K562 (cell line): Measurements from ENCODE around the gene DGCR8. TPM values are rescaled to one million over a fixed set of nuclear protein-coding genes. Genes with fewer than 3 reads are reported as not detected.

Source experiments
- CREBBP ChIP-seq: IDR thresholded peaks from one replicate; pipeline ENCODE4 v1.6.1; 2012; ENCODE audit warnings: low read depth, mild to moderate bottlenecking, control low read depth, inconsistent platforms, low read length
- CSDE1 ChIP-seq, 2 experiments: fragments of 450-650 bp; IDR thresholded peaks; 2 replicates each; pipeline ENCODE4 v1.6.1; 2016; ENCODE audit warnings: mild to moderate bottlenecking in 1 of 2
- CXXC5 ChIP-seq: fragments of 250-450 bp; sonication (Bioruptor Pico); IDR thresholded peaks from 2 replicates; pipeline ENCODE4 v1.8.0; 2022; ENCODE audit warnings: inconsistent platforms, mild to moderate bottlenecking, moderate library complexity
- KDM2B ChIP-seq: fragments of 250-450 bp; sonication (Bioruptor Pico); IDR thresholded peaks from 2 replicates; pipeline ENCODE4 v1.8.0; 2021; ENCODE audit warnings: mild to moderate bottlenecking, moderate library complexity
- NFIC ChIP-seq: fragments of 450-650 bp; IDR thresholded peaks from 2 replicates; pipeline ENCODE4 v1.6.1; 2017; ENCODE audit warnings: mild to moderate bottlenecking, inconsistent platforms
- PCBP2 ChIP-seq: fragments of 200-400 bp; formaldehyde crosslinking; IDR thresholded peaks from 2 replicates; pipeline ENCODE4 v1.6.1; 2018; ENCODE audit warnings: low read length, low read depth, mild to moderate bottlenecking, moderate library complexity; ENCODE audit not compliant: poor library complexity, severe bottlenecking
- SPI1 ChIP-seq: IDR thresholded peaks from 2 replicates; pipeline ENCODE4 v1.6.1; 2011; ENCODE audit warnings: low read depth, low read length, control low read depth, borderline replicate concordance
- SREBF1 ChIP-seq: fragments of 150-350 bp; IDR thresholded peaks from 2 replicates; pipeline ENCODE4 v1.6.1; 2014; ENCODE audit warnings: antibody characterized with exemption, low read depth, low read length, borderline replicate concordance
- STAT5B ChIP-seq: fragments of 250-450 bp; sonication (Bioruptor Pico); IDR thresholded peaks from 2 replicates; pipeline ENCODE4 v1.8.0; 2021; ENCODE audit warnings: mild to moderate bottlenecking, inconsistent platforms
- TOE1 ChIP-seq, 2 experiments: fragments of 450-650 bp in 1 of 2; sonication (generic) in 1 of 2; formaldehyde crosslinking in 1 of 2; IDR thresholded peaks; 2 replicates each; pipeline versions ENCODE4 v1.7.1 to v1.8.0; 2016 to 2022; ENCODE audit warnings: borderline replicate concordance in 2 of 2, mild to moderate bottlenecking in 2 of 2, antibody characterized with exemption in 1 of 2, inconsistent platforms in 1 of 2, low read depth in 1 of 2, missing genetic modification reagents in 1 of 2, moderate library complexity in 1 of 2
- ZBTB7A ChIP-seq: IDR thresholded peaks from 2 replicates; pipeline ENCODE4 v1.6.1; 2011; ENCODE audit warnings: low read depth, mild to moderate bottlenecking, low read length, moderate library complexity, borderline replicate concordance; ENCODE audit not compliant: control insufficient read depth
- ZNF140 ChIP-seq: fragments of 250-450 bp; sonication (Bioruptor Pico); IDR thresholded peaks from 2 replicates; pipeline ENCODE4 v1.8.0; 2021; ENCODE audit warnings: moderate library complexity, mild to moderate bottlenecking, inconsistent platforms
- ZNF165 ChIP-seq: fragments of 250-450 bp; sonication (Bioruptor Pico); IDR thresholded peaks from 2 replicates; pipeline ENCODE4 v1.4.0; 2020; ENCODE audit warnings: borderline replicate concordance
- ZNF23 ChIP-seq: fragments of 250-450 bp; sonication (Bioruptor Pico); IDR thresholded peaks from 2 replicates; pipeline ENCODE4 v1.4.0; 2020; ENCODE audit warnings: mild to moderate bottlenecking
- ZNF766 ChIP-seq: fragments of 200-800 bp; sonication (Bioruptor generic); conservative IDR thresholded peaks from 2 replicates; pipeline ENCODE4 v1.6.1; 2016; ENCODE audit warnings: missing genetic modification characterization, missing compliant biosample characterization
- polyA plus RNA-seq, 8 experiments: library from polyadenylated mRNA; depleted of rRNA in 4 of 8; stranded (reverse) in 5 of 8; unstranded in 3 of 8; fragments of >200 nt; fragmentation: Nextera tagmentation in 2 of 8; fragmentation: Illumina TruSeq in 1 of 8; extraction: Ambion mirVana in 2 of 8; extraction: Trizol in 1 of 8; gene quantifications; 2 replicates each; pipeline versions ENCODE4 v1.2.1 to v1.2.3, GENCODE V29; 2011 to 2014; ENCODE audit warnings: inconsistent platforms in 1 of 8, missing spikeins in 1 of 8
- total RNA-seq, 7 experiments: library from RNA; depleted of rRNA in 6 of 7; stranded (reverse); fragments of >200 nt in 6 of 7; fragmentation: Illumina TruSeq in 2 of 7; extraction: Trizol in 2 of 7; gene quantifications; 2 replicates each; pipeline versions ENCODE4 v1.2.1 to v1.2.3, GENCODE V29; 2011 to 2021; ENCODE audit warnings: low replicate concordance in 1 of 7
- TF ChIP-seq, protein P1 (sequence below): fragments of 450-650 bp; formaldehyde crosslinking; IDR thresholded peaks from 2 replicates; pipeline ENCODE4 v1.4.0; 2022; ENCODE audit warnings: mild to moderate bottlenecking, moderate library complexity
- TF ChIP-seq, protein P2 (sequence below): fragments of 250-450 bp; sonication (Bioruptor Pico); IDR thresholded peaks from 2 replicates; pipeline ENCODE4 v1.4.0; 2020; ENCODE audit warnings: mild to moderate bottlenecking
- TF ChIP-seq, protein P3 (sequence below): fragments of 450-650 bp; IDR thresholded peaks from 2 replicates; pipeline ENCODE4 v1.6.1; 2018; ENCODE audit not compliant: partially characterized antibody
- TF ChIP-seq, protein P4 (sequence below): fragments of 250-450 bp; sonication (Bioruptor Pico); IDR thresholded peaks from 2 replicates; pipeline ENCODE4 v1.8.0; 2022; ENCODE audit warnings: moderate library complexity, mild to moderate bottlenecking, inconsistent platforms

DGCR8 gene
- total and polyA plus RNA-seq, 9 of the 15 experiments (the other 6 are each of a cell fraction or from before 2014, with no cell fraction given), result 5.9 to 144 (median 80.1) TPM

DNA sequence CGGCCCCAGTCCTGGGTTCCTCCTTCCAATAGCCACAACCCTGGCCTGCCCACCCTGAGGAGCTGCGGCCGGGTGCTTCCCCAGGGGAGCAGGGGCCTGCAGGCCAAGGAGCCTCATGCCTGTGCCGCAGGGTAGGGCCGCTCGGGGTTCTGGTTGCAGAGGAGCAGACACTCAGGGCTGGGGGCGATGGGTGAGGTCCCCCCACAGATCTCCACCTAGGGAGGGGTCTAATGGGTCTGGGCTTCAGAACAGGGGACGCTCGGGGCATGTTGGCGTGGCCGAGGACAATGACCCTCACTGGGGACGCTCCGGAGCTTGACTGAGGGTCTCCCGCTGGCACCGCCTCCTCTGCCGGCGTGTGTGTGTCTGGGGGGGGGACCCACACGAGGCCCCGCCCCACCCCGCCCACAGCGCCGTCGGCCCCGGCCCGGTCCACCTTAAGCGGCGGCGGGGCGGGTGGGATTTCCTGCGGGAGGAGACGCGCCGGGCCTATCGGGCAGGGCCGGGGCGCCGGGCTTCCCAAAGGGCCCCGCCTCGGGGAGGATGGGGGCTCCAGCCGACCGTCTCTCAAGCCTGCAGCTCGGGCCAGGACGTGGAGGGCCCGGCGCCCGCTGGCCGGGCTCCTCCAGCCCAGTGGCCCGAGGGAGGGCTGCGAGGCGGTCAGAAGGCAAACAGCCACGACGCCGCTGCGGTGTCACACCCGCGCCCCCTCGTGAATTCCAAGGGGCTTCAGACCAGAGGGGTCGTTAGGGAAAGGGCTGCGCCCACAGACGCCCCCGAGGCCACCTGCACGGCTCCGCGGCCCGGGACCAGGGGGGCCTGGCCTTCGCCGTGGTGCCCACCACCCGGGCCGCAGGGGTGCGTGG is 50.9 kb downstream of the DGCR8 start (continued):
- TF ChIP-seq ZBTB7A, result peak; percentile 79
- TF ChIP-seq, protein P1, sequence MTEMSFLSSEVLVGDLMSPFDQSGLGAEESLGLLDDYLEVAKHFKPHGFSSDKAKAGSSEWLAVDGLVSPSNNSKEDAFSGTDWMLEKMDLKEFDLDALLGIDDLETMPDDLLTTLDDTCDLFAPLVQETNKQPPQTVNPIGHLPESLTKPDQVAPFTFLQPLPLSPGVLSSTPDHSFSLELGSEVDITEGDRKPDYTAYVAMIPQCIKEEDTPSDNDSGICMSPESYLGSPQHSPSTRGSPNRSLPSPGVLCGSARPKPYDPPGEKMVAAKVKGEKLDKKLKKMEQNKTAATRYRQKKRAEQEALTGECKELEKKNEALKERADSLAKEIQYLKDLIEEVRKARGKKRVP, result 0 out of 2 replicates have a peak, but pooled peaks have one; percentile 49
- TF ChIP-seq TOE1 (IDR thresholded peaks at IDR 0.05; ENCODE audit: borderline replicate concordance), result peak; percentile 93
- no peak for TF ChIP-seq TOE1 (CRISPR knock-in tag; IDR thresholded peaks at IDR 0.05; ENCODE audit: borderline replicate concordance, low read depth)
- TF ChIP-seq CSDE1 (IDR thresholded peaks at IDR 0.05), result no peak
- no peak for TF ChIP-seq ZNF23 (CRISPR knock-in tag)
- no peak for TF ChIP-seq SPI1
- no peak for TF ChIP-seq CREBBP
- peak; percentile 97 for TF ChIP-seq KDM2B (CRISPR knock-in tag)
- TF ChIP-seq ZNF165 (CRISPR knock-in tag), result peak; percentile 72; the same call in 1 of the 2 replicates
- TF ChIP-seq SREBF1, result no peak
- no peak for TF ChIP-seq ZNF140 (CRISPR knock-in tag)
- no peak for TF ChIP-seq ZNF766 (CRISPR knock-in tag)
- TF ChIP-seq, protein P2, sequence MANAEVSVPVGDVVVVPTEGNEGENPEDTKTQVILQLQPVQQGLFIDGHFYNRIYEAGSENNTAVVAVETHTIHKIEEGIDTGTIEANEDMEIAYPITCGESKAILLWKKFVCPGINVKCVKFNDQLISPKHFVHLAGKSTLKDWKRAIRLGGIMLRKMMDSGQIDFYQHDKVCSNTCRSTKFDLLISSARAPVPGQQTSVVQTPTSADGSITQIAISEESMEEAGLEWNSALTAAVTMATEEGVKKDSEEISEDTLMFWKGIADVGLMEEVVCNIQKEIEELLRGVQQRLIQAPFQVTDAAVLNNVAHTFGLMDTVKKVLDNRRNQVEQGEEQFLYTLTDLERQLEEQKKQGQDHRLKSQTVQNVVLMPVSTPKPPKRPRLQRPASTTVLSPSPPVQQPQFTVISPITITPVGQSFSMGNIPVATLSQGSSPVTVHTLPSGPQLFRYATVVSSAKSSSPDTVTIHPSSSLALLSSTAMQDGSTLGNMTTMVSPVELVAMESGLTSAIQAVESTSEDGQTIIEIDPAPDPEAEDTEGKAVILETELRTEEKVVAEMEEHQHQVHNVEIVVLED (CRISPR knock-in tag), result peak; percentile 68
- TF ChIP-seq, protein P3, sequence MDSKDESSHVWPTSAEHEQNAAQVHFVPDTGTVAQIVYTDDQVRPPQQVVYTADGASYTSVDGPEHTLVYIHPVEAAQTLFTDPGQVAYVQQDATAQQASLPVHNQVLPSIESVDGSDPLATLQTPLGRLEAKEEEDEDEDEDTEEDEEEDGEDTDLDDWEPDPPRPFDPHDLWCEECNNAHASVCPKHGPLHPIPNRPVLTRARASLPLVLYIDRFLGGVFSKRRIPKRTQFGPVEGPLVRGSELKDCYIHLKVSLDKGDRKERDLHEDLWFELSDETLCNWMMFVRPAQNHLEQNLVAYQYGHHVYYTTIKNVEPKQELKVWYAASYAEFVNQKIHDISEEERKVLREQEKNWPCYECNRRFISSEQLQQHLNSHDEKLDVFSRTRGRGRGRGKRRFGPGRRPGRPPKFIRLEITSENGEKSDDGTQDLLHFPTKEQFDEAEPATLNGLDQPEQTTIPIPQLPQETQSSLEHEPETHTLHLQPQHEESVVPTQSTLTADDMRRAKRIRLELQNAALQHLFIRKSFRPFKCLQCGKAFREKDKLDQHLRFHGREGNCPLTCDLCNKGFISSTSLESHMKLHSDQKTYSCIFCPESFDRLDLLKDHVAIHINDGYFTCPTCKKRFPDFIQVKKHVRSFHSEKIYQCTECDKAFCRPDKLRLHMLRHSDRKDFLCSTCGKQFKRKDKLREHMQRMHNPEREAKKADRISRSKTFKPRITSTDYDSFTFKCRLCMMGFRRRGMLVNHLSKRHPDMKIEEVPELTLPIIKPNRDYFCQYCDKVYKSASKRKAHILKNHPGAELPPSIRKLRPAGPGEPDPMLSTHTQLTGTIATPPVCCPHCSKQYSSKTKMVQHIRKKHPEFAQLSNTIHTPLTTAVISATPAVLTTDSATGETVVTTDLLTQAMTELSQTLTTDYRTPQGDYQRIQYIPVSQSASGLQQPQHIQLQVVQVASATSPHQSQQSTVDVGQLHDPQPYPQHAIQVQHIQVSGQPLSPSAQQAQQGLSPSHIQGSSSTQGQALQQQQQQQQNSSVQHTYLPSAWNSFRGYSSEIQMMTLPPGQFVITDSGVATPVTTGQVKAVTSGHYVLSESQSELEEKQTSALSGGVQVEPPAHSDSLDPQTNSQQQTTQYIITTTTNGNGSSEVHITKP, result peak; percentile 73
- TF ChIP-seq NFIC, result peak; percentile 60
- TF ChIP-seq STAT5B (CRISPR knock-in tag), result no peak
- TF ChIP-seq, protein P4, sequence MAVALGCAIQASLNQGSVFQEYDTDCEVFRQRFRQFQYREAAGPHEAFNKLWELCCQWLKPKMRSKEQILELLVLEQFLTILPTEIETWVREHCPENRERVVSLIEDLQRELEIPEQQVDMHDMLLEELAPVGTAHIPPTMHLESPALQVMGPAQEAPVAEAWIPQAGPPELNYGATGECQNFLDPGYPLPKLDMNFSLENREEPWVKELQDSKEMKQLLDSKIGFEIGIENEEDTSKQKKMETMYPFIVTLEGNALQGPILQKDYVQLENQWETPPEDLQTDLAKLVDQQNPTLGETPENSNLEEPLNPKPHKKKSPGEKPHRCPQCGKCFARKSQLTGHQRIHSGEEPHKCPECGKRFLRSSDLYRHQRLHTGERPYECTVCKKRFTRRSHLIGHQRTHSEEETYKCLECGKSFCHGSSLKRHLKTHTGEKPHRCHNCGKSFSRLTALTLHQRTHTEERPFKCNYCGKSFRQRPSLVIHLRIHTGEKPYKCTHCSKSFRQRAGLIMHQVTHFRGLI (CRISPR knock-in tag), result no peak
- peak; percentile 90 for TF ChIP-seq CXXC5 (CRISPR knock-in tag)
- no peak for TF ChIP-seq PCBP2
